Breast epithelium (tissue), 4 donors: ENCODE results near the gene BTBD8. TPM values are rescaled to one million over a fixed set of nuclear protein-coding genes. Genes with fewer than 3 reads are reported as not detected.

ENCODE experiments used
- DNase-seq, 2 donors: peaks; one replicate each; pipeline ENCODE4 v3.0.0-alpha.2; 2019; ENCODE audit warnings: low spot score in 2 of 2
- H3K27ac ChIP-seq, 2 donors: fragments of 200-600 bp; sonication (generic) in 1 of 2; one replicate each; pipeline ENCODE4 v1.5.1; 2016 to 2019; ENCODE audit warnings: mild to moderate bottlenecking in 1 of 2
- H3K27me3 ChIP-seq, 2 donors: fragments of 200-600 bp; sonication (generic) in 1 of 2; one replicate each; pipeline versions ENCODE4 v1.5.1 to v1.6.0; 2017 to 2019; ENCODE audit warnings: control low read depth in 1 of 2, mild to moderate bottlenecking in 1 of 2
- H3K36me3 ChIP-seq: fragments of 200-600 bp; one replicate; pipeline ENCODE4 v1.5.1; 2019
- H3K4me1 ChIP-seq, 2 donors: fragments of 200-600 bp; sonication (generic); one replicate each; pipeline ENCODE4 v1.5.1; 2016 to 2019; ENCODE audit warnings: control low read depth in 1 of 2
- H3K4me3 ChIP-seq, 3 donors: fragments of 200-600 bp; sonication (generic); 1 replicate in 2 of 3; 2 replicates in 1 of 3; pipeline ENCODE4 v1.5.1; 2016 to 2019; ENCODE audit warnings: mild to moderate bottlenecking in 3 of 3, moderate library complexity in 2 of 3
- H3K9me3 ChIP-seq, 2 donors: fragments of 200-600 bp; sonication (generic) in 1 of 2; one replicate each; pipeline ENCODE4 v1.5.1; 2016 to 2019; ENCODE audit warnings: control low read depth in 1 of 2
- POLR2A ChIP-seq: fragments of 450-650 bp; IDR thresholded peaks from one replicate; pipeline ENCODE4 v1.6.1; 2016; ENCODE audit warnings: antibody characterized with exemption, mild to moderate bottlenecking, moderate library complexity
- POLR2AphosphoS5 ChIP-seq, 3 donors: sonication (generic); formaldehyde crosslinking; IDR thresholded peaks; one replicate each; pipeline ENCODE4 v1.6.1; 2017; ENCODE audit warnings: antibody characterized with exemption in 3 of 3
- intact Hi-C: fragments of 100-400 bp; cut with DNase I; formaldehyde crosslinking; loops from one replicate; pipeline ENCODE4 v1.15.1; 2023; ENCODE audit warnings: low total_unique reads
- total RNA-seq, 3 donors: library from RNA; depleted of rRNA; stranded (reverse); fragments of >200 nt; gene quantifications; one replicate each; pipeline ENCODE4 v1.1.0, GENCODE V29; 2016
- TF ChIP-seq, protein P1 (sequence below), 3 donors: fragments of 450-650 bp; IDR thresholded peaks; one replicate each; pipeline ENCODE4 v1.5.1; 2016 to 2017; ENCODE audit warnings: antibody characterized with exemption in 3 of 3, mild to moderate bottlenecking in 3 of 3, moderate library complexity in 3 of 3

BTBD8 gene
- total RNA-seq, 3 donors from 2014 or later, result 7.2 to 12.6 (median 7.5) TPM

DNA sequence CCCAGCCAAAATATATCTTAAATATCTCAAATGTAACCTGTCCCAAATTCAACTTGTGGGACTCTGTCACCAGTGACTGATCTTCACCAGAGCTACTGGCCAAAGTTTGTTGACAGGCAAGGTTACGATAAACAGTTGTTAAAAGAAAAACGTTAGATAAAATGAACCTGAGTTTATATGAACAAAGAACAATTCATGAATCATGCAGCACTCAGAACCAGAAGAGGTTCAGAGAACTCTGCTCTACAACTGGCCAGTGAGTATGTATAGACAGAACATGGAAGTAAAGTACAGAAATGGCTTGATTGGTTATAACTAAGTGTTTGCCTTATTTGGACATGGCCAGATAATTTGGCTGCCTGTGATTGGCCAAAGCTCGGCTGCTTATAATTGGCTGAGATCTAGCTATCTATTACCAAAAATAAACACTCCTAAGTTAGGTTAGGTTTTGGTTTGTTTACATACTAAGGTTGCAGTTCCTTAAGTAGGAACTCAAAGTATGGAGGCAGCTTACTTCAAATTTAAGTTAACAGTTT is 25.5 kb downstream of the BTBD8 start:
- Histone ChIP-seq H3K9me3 (no peaks in the 10 kb centered on the region), H3K4me1 (no peaks in the 10 kb centered on the region), H3K36me3 (no peaks in the 10 kb centered on the region), H3K4me3 (no peak overlapping the region), H3K27ac (no peak overlapping the region), H3K27me3 (no peaks in the 10 kb centered on the region)
- intact Hi-C loops, result no loop called here
- no peak for DNase-seq
- TF ChIP-seq POLR2AphosphoS5 (IDR thresholded peaks at IDR 0.05) (no peak), POLR2A (no peak)
- TF ChIP-seq, protein P1, sequence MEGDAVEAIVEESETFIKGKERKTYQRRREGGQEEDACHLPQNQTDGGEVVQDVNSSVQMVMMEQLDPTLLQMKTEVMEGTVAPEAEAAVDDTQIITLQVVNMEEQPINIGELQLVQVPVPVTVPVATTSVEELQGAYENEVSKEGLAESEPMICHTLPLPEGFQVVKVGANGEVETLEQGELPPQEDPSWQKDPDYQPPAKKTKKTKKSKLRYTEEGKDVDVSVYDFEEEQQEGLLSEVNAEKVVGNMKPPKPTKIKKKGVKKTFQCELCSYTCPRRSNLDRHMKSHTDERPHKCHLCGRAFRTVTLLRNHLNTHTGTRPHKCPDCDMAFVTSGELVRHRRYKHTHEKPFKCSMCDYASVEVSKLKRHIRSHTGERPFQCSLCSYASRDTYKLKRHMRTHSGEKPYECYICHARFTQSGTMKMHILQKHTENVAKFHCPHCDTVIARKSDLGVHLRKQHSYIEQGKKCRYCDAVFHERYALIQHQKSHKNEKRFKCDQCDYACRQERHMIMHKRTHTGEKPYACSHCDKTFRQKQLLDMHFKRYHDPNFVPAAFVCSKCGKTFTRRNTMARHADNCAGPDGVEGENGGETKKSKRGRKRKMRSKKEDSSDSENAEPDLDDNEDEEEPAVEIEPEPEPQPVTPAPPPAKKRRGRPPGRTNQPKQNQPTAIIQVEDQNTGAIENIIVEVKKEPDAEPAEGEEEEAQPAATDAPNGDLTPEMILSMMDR (IDR thresholded peaks at IDR 0.05), result no peak

DNA sequence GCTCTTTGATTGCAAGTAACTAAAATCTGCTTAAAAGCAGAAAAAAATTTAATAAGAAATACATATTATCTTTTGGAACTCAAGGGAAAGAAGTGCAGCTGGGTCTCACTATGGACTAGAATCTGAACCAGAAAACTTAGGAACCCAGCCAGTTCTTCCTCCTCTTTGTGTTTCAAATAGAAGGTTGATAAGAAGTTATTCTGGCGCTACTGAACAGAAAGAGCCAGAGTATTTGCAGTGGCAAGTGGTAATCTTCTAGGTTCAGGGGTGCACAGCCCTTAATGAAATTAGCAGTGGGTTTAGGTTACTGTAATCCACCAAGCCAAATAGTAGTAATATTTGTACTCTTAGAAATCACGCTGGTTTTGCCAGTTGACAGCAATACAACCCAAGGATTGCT is 28.5 kb downstream of the BTBD8 start:
- Histone ChIP-seq H3K27ac (no peak overlapping the region), H3K9me3 (no peaks in the 10 kb centered on the region), H3K36me3 (no peaks in the 10 kb centered on the region), H3K4me1 (no peaks in the 10 kb centered on the region), H3K4me3 (no peak overlapping the region), H3K27me3 (no peaks in the 10 kb centered on the region)
- DNase-seq, result no peak
- TF ChIP-seq, protein P1 (IDR thresholded peaks at IDR 0.05), result no peak
- TF ChIP-seq POLR2AphosphoS5 (IDR thresholded peaks at IDR 0.05) (no peak), POLR2A (no peak)
- intact Hi-C loops, result no loop called here

DNA sequence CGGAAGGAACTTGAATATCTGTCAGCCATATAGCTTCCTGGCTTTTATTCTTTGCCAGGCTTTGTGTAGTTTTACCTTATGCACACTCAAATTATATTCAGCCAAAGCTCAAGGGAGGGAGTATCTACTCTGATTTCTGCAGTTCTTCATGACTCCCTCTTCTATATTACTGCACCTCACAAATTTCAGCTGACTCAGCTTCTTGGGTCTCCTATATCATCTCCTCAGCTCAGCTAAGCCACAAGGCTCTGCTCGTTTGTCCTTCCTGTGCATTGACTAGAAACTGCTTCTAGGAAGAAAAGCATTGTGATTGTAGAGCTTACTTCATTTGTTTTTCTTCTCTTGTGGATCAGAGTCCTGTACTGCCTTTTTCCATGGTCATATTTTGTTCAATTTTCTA is 37.4 kb downstream of the BTBD8 start:
- Histone ChIP-seq H3K36me3 (no peaks in the 10 kb centered on the region), H3K27ac (no peak overlapping the region), H3K27me3 (no peaks in the 10 kb centered on the region), H3K9me3 (no peaks in the 10 kb centered on the region), H3K4me1 (no peaks in the 10 kb centered on the region), H3K4me3 (no peak overlapping the region)
- no peak for TF ChIP-seq POLR2AphosphoS5 (IDR thresholded peaks at IDR 0.05)
- DNase-seq, result no peak
- intact Hi-C loops, result no loop called here

DNA sequence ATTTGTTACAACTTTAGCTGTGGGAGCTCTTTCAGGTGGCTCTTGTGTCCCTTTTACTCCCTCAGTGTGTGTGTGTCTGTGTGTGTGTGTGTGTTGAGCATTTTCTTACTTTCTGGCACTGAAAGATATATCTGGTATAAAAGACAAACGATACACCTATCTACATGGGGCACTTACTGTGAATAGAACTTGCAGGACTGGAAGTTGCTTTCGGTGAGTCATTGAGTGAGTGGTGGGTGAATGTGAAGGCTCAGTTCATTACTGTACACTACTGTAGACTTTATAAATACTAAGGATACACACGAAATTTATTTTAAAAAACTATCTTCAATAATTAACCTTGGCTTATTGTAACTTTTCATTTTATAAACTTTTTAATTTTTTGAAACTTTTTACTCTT is 38.7 kb downstream of the BTBD8 start:
- Histone ChIP-seq H3K36me3 (no peaks in the 10 kb centered on the region), H3K4me1 (no peaks in the 10 kb centered on the region), H3K9me3 (no peaks in the 10 kb centered on the region), H3K27me3 (no peaks in the 10 kb centered on the region), H3K27ac (no peak overlapping the region), H3K4me3 (no peak overlapping the region)
- TF ChIP-seq POLR2A, result no peak
- TF ChIP-seq, protein P1 (IDR thresholded peaks at IDR 0.05), result no peak
- TF ChIP-seq POLR2AphosphoS5 (IDR thresholded peaks at IDR 0.05), result no peak
- no peak for DNase-seq
- intact Hi-C loops, result no loop called here

DNA sequence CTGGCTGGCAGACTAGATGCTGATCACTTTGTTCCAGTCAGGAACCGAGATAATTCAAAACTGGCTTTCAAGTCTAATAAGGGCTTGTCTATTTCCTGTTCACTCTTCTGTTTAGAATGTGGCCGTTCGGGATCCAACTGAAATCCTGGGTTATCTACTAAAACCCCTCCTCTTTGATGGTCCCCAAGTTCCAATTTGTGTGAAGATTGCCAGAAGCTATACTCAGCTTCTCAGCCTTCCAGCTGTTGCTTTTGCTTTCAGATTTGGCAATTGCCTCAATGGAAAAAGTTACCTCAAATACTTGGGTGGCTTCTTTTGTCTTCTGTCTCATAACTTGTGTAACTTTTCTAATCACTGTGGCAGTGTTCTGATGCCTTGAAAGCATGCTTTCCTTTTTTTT is 43.7 kb downstream of the BTBD8 start:
- DNase-seq, result no peak
- Histone ChIP-seq H3K36me3 (no peaks in the 10 kb centered on the region), H3K4me1 (no peaks in the 10 kb centered on the region), H3K4me3 (no peak overlapping the region), H3K9me3 (no peaks in the 10 kb centered on the region), H3K27me3 (no peaks in the 10 kb centered on the region), H3K27ac (no peak overlapping the region)
- TF ChIP-seq POLR2A (no peak), POLR2AphosphoS5 (IDR thresholded peaks at IDR 0.05) (no peak)
- TF ChIP-seq, protein P1 (IDR thresholded peaks at IDR 0.05), result no peak
- intact Hi-C loops, result no loop called here

DNA sequence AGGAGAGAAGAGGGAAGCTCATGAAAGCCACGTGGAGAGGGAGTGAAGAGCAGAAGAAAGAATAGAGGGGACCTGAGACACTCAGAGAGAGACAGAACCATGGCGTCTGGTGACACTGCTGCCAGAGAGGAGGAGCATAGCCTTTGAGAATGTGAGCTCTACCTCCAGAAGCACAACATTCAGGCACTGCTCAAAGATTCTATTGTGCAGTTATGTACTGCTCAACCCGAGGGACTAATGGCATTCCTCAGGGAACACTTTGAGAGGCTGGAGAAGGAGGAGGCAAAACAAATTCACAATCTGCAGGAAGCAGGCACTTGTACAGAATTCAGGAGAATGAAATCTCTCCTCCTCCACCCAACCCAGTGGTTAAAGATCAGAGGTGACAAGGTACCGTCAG is 45.1 kb downstream of the BTBD8 start:
- no peak overlapping the region for H3K27ac ChIP-seq
- no peaks in the 10 kb centered on the region for H3K27me3 ChIP-seq
- no peaks in the 10 kb centered on the region for H3K36me3 ChIP-seq
- H3K4me3 ChIP-seq, result no peak overlapping the region
- intact Hi-C loops, result no loop called here
- no peak for DNase-seq
- no peak for TF ChIP-seq POLR2A
- TF ChIP-seq POLR2AphosphoS5 (IDR thresholded peaks at IDR 0.05), result no peak
- TF ChIP-seq, protein P1 (IDR thresholded peaks at IDR 0.05), result no peak
- no peaks in the 10 kb centered on the region for H3K4me1 ChIP-seq
- no peaks in the 10 kb centered on the region for H3K9me3 ChIP-seq
